Pancreas (tissue), 10 donors: ENCODE measurements around the gene MALRD1. TPM values are rescaled to one million over a fixed set of nuclear protein-coding genes. Genes with fewer than 3 reads are reported as not detected.
A peak's percentile ranks its signal among the peaks of the same experiment; 100 is the strongest.
"Not testable (repeated sequence)": the region's sequence is repeated elsewhere in the genome, so short reads cannot be mapped to it uniquely, and the experiment has no call there.

ENCODE experiments used
- ATAC-seq, 4 donors: fragments of 200-7000 bp; cut with Tn5 transposase; one replicate each; pipeline versions ENCODE4 v1.8.0 to v1.9.1; 2020; ENCODE audit warnings: mild to moderate bottlenecking in 4 of 4, moderate library complexity in 4 of 4
- DNase-seq, 6 donors: peaks; one replicate each; pipeline ENCODE4 v3.0.0-alpha.2; 2020
- FAIRE-seq: peaks from 2 replicates; lab custom pipeline; 2012; peaks lifted over from hg19 to GRCh38; lab: Jason Lieb, UNC
- H3K27ac ChIP-seq, 4 donors: fragments of 200-600 bp; sonication (generic); 1 replicate in 3 of 4; 2 replicates in 1 of 4; pipeline versions ENCODE4 v1.5.0 to v1.8.0; 2020
- H3K27me3 ChIP-seq, 4 donors: fragments of 200-600 bp; one replicate each; pipeline ENCODE4 v1.8.0; 2021
- H3K36me3 ChIP-seq, 3 donors: fragments of 200-600 bp; sonication (generic) in 1 of 3; one replicate each; pipeline versions ENCODE4 v1.5.0 to v1.8.0; 2020 to 2021
- H3K4me1 ChIP-seq, 3 donors: fragments of 200-600 bp; one replicate each; pipeline ENCODE4 v1.8.0; 2021
- H3K4me3 ChIP-seq, 4 donors: fragments of 200-600 bp; sonication (generic) in 2 of 4; one replicate each; pipeline versions ENCODE4 v1.5.0 to v1.8.0; 2020 to 2021
- H3K9me3 ChIP-seq, 4 donors: fragments of 200-600 bp; one replicate each; pipeline ENCODE4 v1.8.0; 2021
- WGBS, 2 donors: extraction: QIAGEN DNeasy Blood & Tissue Kit; methylation state at CpG; one replicate each; pipeline ENCODE4 v1.1.7; 2013; 5-methylcytosine and 5-hydroxymethylcytosine counted together
- intact Hi-C, 3 donors: fragments of 100-400 bp; cut with DNase I; formaldehyde crosslinking; loops; one replicate each; pipeline versions ENCODE4 v1.11.1 to v1.14.2; 2022
- polyA plus RNA-seq, 2 donors: library from polyadenylated mRNA; stranded (reverse); fragments of 200-250 nt; gene quantifications; one replicate each; pipeline ENCODE4 v1.2.3, GENCODE V29; 2013
- total RNA-seq, 6 donors: library from RNA; stranded (reverse); fragmentation: NEBNext Ultra II Directional in 4 of 6; extraction: Animal tissue kit (Norgen Biotek cat#: 25700) in 4 of 6; gene quantifications; one replicate each; pipeline versions ENCODE4 v1.2.1 to v1.2.4, GENCODE V29; 2021 to 2023
- TF ChIP-seq, protein P1 (sequence below), 4 donors: fragments of 200-600 bp; sonication (generic) in 3 of 4; IDR thresholded peaks; one replicate each; pipeline versions ENCODE4 v1.5.0 to v1.8.0; 2021; ENCODE audit warnings: antibody characterized with exemption in 4 of 4
- donor health status: healthy with polysubstance abuse.
- donor health status: DM: no; HTN: no; CAD: no; lungs with moderate emphysema.
- donor health status: DM: no; HTN: no; CAD: no.
- donor health status: control.
- donor health status: control.
- donor health status: Bipolar disorder and iron deficiency.
- donor health status: DM: yes; HTN: yes; CAD: no.
- donor health status: DM: no; HTN: no; CAD: no.
- donor health status: DM: no; HTN: no; CAD: no.
- donor health status: DM: yes; HTN: yes; CAD: no.

Gene MALRD1
- total and polyA plus RNA-seq, 8 donors: 0.13 to 0.87 (median 0.31) TPM; not detected in 5

DNA sequence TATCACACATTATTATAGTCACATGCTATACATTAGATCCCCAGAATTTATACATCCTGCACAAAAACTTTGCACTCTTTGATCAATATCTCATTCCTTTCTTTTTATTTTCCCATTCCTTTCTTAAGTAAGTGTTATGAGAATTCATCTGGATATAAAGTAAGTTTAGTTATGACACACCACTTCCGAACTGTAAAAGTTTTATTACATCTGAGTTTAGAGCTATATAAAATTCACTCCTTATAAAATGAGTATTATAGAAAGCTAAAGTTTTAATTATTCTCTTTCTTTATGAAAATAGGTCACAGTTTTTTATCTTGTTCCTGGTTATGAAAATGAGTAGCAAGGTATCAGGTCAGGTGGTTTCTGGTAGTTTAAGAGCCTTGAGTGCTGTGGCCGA is 683.0 kb downstream of the MALRD1 start:
- no peak for ATAC-seq
- WGBS, 2 donors: 78 to 90% methylated on average over 2 of the region's 2 CpGs

DNA sequence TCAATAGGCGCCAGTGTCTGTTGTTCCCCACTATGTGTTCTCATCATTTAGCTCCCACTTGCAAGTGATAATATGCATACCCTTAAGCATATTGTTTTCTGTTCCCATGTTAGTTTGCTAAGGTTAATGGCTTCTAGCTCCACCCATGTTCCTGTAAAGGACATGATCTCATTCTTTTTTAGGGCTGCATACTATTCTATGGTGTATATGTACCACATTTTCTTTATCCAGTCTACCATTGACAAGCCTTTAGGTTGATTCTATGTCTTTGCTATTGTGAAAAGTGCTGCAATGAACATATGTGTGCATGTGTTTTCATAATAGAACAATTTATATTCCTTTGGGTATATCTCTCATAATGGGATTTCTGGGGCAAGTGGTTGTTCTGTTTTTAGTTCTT is 689.8 kb downstream of the MALRD1 start:
- DNase-seq (no peak), FAIRE-seq (no peak), ATAC-seq (no peak)
- intact Hi-C loops: no loop called here
- TF ChIP-seq, protein P1, sequence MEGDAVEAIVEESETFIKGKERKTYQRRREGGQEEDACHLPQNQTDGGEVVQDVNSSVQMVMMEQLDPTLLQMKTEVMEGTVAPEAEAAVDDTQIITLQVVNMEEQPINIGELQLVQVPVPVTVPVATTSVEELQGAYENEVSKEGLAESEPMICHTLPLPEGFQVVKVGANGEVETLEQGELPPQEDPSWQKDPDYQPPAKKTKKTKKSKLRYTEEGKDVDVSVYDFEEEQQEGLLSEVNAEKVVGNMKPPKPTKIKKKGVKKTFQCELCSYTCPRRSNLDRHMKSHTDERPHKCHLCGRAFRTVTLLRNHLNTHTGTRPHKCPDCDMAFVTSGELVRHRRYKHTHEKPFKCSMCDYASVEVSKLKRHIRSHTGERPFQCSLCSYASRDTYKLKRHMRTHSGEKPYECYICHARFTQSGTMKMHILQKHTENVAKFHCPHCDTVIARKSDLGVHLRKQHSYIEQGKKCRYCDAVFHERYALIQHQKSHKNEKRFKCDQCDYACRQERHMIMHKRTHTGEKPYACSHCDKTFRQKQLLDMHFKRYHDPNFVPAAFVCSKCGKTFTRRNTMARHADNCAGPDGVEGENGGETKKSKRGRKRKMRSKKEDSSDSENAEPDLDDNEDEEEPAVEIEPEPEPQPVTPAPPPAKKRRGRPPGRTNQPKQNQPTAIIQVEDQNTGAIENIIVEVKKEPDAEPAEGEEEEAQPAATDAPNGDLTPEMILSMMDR (IDR thresholded peaks at IDR 0.05): no peak
- Histone ChIP-seq H3K27ac (no peak overlapping the region), H3K9me3 (no peaks in the 10 kb centered on the region), H3K4me1 (no peaks in the 10 kb centered on the region), H3K4me3 (no peak overlapping the region), H3K36me3 (no peaks in the 10 kb centered on the region), H3K27me3 (no peaks in the 10 kb centered on the region)
- 82 to 85% methylated on average over 1 of the region's 1 CpG for WGBS, 2 donors

More for the DNA sequence above, 683.0 kb downstream of the MALRD1 start:
- intact Hi-C loops: no loop called here
- no peak overlapping the region for H3K4me3 ChIP-seq
- H3K27me3 ChIP-seq: no peaks in the 10 kb centered on the region
- H3K4me1 ChIP-seq: no peaks in the 10 kb centered on the region
- no peaks in the 10 kb centered on the region for H3K9me3 ChIP-seq
- FAIRE-seq (peak; percentile 61), DNase-seq (no peak)
- TF ChIP-seq, protein P1 (IDR thresholded peaks at IDR 0.05): no peak
- no peaks in the 10 kb centered on the region for H3K36me3 ChIP-seq
- no peak overlapping the region for H3K27ac ChIP-seq

DNA sequence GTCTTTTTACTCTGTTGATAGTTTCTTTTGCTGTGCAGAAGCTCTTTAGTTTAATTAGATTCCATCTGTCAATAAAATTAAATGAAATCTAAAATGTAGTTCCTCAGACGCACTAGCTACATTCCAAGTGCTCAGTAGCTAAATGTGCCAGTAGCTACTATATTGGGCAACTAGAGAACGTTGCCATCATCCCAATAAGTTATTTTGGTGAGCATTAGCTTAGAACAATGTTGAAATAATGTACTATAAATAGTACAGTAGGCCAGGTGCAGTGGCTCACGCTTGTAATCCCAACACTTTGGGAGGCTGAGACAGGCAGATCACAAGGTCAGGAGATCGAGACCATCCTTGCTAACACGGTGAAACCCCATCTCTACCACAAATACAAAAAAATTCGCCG is 690.6 kb downstream of the MALRD1 start:
- ATAC-seq, DNase-seq, H3K9me3 ChIP-seq, H3K4me3 ChIP-seq, H3K27me3 ChIP-seq, H3K4me1 ChIP-seq, H3K36me3 ChIP-seq, H3K27ac ChIP-seq, intact Hi-C loops, FAIRE-seq: not testable (repeated sequence)
- 69 to 73% methylated on average over 7 of the region's 7 CpGs for WGBS, 2 donors

DNA sequence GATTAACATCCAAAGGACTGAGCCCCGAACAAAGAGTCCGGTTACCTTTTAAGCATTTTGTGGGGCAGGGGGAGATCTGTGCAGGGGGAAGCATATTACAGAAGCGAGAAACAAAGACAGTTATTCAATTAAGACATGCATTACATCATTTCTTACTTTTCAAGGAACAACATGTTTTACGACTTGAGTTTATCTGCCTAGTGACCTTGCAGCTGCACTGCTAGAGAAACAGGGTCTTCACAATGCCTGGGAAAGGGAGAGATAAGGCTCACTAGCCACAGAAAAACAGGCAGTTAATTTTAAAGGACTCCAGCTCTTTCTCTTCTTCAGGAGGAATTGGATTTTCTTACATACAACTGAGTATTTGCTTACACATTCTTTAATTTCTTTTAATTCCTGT is 693.5 kb downstream of the MALRD1 start:
- FAIRE-seq, intact Hi-C loops, H3K9me3 ChIP-seq, H3K36me3 ChIP-seq, H3K27me3 ChIP-seq, H3K4me1 ChIP-seq, DNase-seq, ATAC-seq, H3K4me3 ChIP-seq, H3K27ac ChIP-seq: not testable (repeated sequence)
- WGBS, 2 donors: 38 to 56% methylated on average over 4 of the region's 4 CpGs

DNA sequence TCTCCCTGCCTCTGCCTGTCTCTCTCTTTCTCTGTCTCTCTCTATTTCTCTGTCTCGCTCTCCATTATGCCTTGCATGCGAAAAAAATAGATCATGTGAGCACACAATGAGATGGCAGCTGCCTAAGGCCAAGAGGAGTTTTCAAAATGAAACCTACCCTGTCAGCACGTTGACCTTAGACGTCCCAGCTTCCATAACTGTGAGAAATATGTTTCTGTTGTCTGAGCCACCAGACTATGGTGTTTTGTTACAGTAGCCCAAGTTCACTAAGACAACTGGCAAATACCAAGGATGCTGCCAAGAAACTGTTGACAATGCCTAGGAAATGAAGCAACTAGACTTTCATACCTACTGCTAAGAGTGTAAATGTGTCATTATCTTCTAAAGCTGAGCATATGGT is 697.1 kb downstream of the MALRD1 start:
- no peak overlapping the region for H3K4me3 ChIP-seq
- H3K36me3 ChIP-seq: no peaks in the 10 kb centered on the region
- no peaks in the 10 kb centered on the region for H3K27me3 ChIP-seq
- no peaks in the 10 kb centered on the region for H3K4me1 ChIP-seq
- FAIRE-seq (no peak), DNase-seq (no peak), ATAC-seq (no peak)
- no peaks in the 10 kb centered on the region for H3K9me3 ChIP-seq
- TF ChIP-seq, protein P1 (IDR thresholded peaks at IDR 0.05): no peak
- H3K27ac ChIP-seq: no peak overlapping the region
- intact Hi-C loops: no loop called here
- WGBS, 2 donors: 66 to 82% methylated on average over 4 of the region's 4 CpGs

DNA sequence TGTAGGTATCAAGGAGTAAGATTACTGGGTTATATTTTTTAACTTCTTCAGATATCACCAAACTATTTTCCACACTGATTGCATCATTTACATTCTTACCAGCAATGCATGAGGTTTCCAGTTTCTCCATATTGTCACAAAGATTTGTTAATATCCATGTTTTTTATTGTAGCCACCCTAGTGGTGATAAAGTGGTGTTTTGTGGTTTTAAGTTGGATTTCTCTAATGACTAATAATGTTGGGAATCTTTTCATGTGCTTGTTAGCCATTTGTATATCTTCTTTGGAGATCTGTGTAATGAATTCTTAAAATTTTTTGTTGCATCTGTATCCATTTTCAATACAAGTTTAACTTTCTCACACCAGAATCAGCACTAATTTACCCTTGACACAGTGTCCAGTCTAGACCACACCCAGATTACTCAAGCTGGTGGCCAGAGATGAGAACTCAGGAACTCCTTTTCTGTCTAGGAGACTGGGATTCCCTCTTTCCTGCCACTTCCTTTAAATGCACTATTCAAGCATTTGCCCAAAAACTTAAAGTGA is 700.7 kb downstream of the MALRD1 start:
- intact Hi-C loops: no loop called here
- no peak for FAIRE-seq
- H3K27ac ChIP-seq: no peak overlapping the region
- H3K9me3 ChIP-seq: no peaks in the 10 kb centered on the region
- ATAC-seq: peak in 1 of 4 donors; percentile 26
- TF ChIP-seq, protein P1 (IDR thresholded peaks at IDR 0.05): no peak
- DNase-seq: no peak
- no peaks in the 10 kb centered on the region for H3K36me3 ChIP-seq
- no peak overlapping the region for H3K4me3 ChIP-seq
- H3K4me1 ChIP-seq: no peaks in the 10 kb centered on the region
- no peaks in the 10 kb centered on the region for H3K27me3 ChIP-seq
